IMR-90 (cell line): ENCODE measurements around the gene TICAM2. TPM values are rescaled to one million over a fixed set of nuclear protein-coding genes. Genes with fewer than 3 reads are reported as not detected.

Source experiments
- ATAC-seq: fragments of 200-7000 bp; cut with Tn5 transposase; 2 replicates; pipeline ENCODE4 v1.9.1; 2020; ENCODE audit warnings: low read depth, mild to moderate bottlenecking, moderate library complexity
- BruUV-seq: library from RNA; stranded (reverse); fragments of 400-500 nt; replicated peaks from 2 replicates; lab custom pipeline; 2021; lab: Mats Ljungman, UMichigan
- CTCF ChIA-PET: fragments of 300-600 bp; formaldehyde crosslinking; extraction: SDS; loops from one replicate; lab custom pipeline; 2021; ENCODE audit warnings: antibody characterized with exemption; lab: Yijun Ruan, JAX
- POLR2A ChIA-PET: fragments of 300-600 bp; sonication (Branson Sonifier 250); formaldehyde crosslinking; loops from one replicate; lab custom pipeline; 2022; ENCODE audit warnings: antibody characterized with exemption; ENCODE audit not compliant: unreplicated experiment; lab: Charles Lee
- DNase-seq: peaks from one replicate; pipeline ENCODE4 v3.0.0; 2013
- H2AFZ ChIP-seq: replicated peaks from 2 replicates; pipeline ENCODE3; 2013; ENCODE audit warnings: low read length, mild to moderate bottlenecking; ENCODE audit not compliant: poor library complexity
- H2AK5ac ChIP-seq: 2 replicates; pipeline ENCODE4 v1.6.1; 2013; ENCODE audit warnings: low read depth, low read length, inconsistent platforms
- H2AK9ac ChIP-seq: replicated peaks from 2 replicates; pipeline ENCODE3; 2013; ENCODE audit warnings: mild to moderate bottlenecking, low read depth, low read length, moderate library complexity; ENCODE audit not compliant: poor library complexity
- H2BK120ac ChIP-seq: 2 replicates; pipeline ENCODE4 v1.6.1; 2013; ENCODE audit warnings: low read depth, low read length, inconsistent platforms
- H2BK15ac ChIP-seq: 3 replicates; pipeline ENCODE4 v1.6.1; 2013; ENCODE audit warnings: low read depth, low read length, inconsistent platforms
- H2BK20ac ChIP-seq: 2 replicates; pipeline ENCODE4 v1.6.1; 2013; ENCODE audit warnings: low read depth, mild to moderate bottlenecking, inconsistent platforms, low read length, moderate library complexity
- H2BK5ac ChIP-seq: 2 replicates; pipeline ENCODE4 v1.6.1; 2013; ENCODE audit warnings: mild to moderate bottlenecking, low read depth, low read length, inconsistent platforms; ENCODE audit not compliant: poor library complexity, severe bottlenecking
- H3K14ac ChIP-seq: replicated peaks from 2 replicates; pipeline ENCODE4 v1.6.1; 2013; ENCODE audit warnings: low read depth, low read length, inconsistent platforms
- H3K18ac ChIP-seq: 2 replicates; pipeline ENCODE4 v1.6.1; 2013; ENCODE audit warnings: low read depth, low read length, control low read depth
- H3K23ac ChIP-seq: 2 replicates; pipeline ENCODE4 v1.6.1; 2013; ENCODE audit warnings: low read depth, low read length, inconsistent platforms
- H3K27ac ChIP-seq: 2 replicates; pipeline ENCODE4 v1.5.1; 2013; ENCODE audit warnings: mild to moderate bottlenecking, control low read depth, low read length; ENCODE audit not compliant: insufficient read depth
- H3K27me3 ChIP-seq: 2 replicates; pipeline ENCODE4 v1.6.1; 2013; ENCODE audit warnings: low read length; ENCODE audit not compliant: control insufficient read depth, insufficient read depth
- H3K36me3 ChIP-seq: 2 replicates; pipeline ENCODE4 v1.6.1; 2013; ENCODE audit warnings: low read length, mixed read lengths; ENCODE audit not compliant: control insufficient read depth, insufficient read depth
- H3K4ac ChIP-seq: 2 replicates; pipeline ENCODE4 v1.6.1; 2013; ENCODE audit warnings: low read depth, low read length, inconsistent platforms
- H3K4me1 ChIP-seq: 2 replicates; pipeline ENCODE4 v1.6.1; 2013; ENCODE audit warnings: low read length, mixed read lengths; ENCODE audit not compliant: control insufficient read depth, insufficient read depth
- H3K4me2 ChIP-seq: 2 replicates; pipeline ENCODE4 v1.6.1; 2013; ENCODE audit warnings: low read depth, mild to moderate bottlenecking, control low read depth, low read length, moderate library complexity
- H3K4me3 ChIP-seq: 2 replicates; pipeline ENCODE4 v1.5.1; 2013; ENCODE audit warnings: low read depth, mild to moderate bottlenecking, control low read depth, low read length, moderate library complexity; ENCODE audit not compliant: insufficient read depth
- H3K56ac ChIP-seq: 2 replicates; pipeline ENCODE4 v1.6.1; 2013; ENCODE audit warnings: low read length, inconsistent platforms; ENCODE audit not compliant: insufficient read depth; ENCODE audit errors: extremely low read depth
- H3K79me1 ChIP-seq, 2 experiments: 2 replicates each; pipeline ENCODE4 v1.6.1; 2013; ENCODE audit warnings: low read length in 2 of 2, inconsistent platforms in 1 of 2, low read depth in 1 of 2
- H3K9ac ChIP-seq: 2 replicates; pipeline ENCODE4 v1.6.1; 2013; ENCODE audit warnings: low read depth, low read length, control low read depth
- H3K9me1 ChIP-seq: 2 replicates; pipeline ENCODE4 v1.6.1; 2013; ENCODE audit warnings: low read length, inconsistent platforms; ENCODE audit not compliant: insufficient read depth
- H3K9me3 ChIP-seq: 2 replicates; pipeline ENCODE4 v1.6.1; 2013; ENCODE audit warnings: low read length; ENCODE audit not compliant: control insufficient read depth, insufficient read depth
- H4K20me1 ChIP-seq: 2 replicates; pipeline ENCODE4 v1.6.1; 2013; ENCODE audit warnings: low read length, inconsistent platforms; ENCODE audit not compliant: insufficient read depth
- H4K5ac ChIP-seq: 2 replicates; pipeline ENCODE4 v1.6.1; 2013; ENCODE audit warnings: mild to moderate bottlenecking, low read depth, low read length, control low read depth
- H4K8ac ChIP-seq, 2 experiments: 2 replicates each; pipeline ENCODE4 v1.6.1; 2013; ENCODE audit warnings: low read depth in 2 of 2, low read length in 2 of 2, control low read depth in 1 of 2, inconsistent platforms in 1 of 2
- H4K91ac ChIP-seq: 2 replicates; pipeline ENCODE4 v1.6.1; 2013; ENCODE audit warnings: low read depth, low read length, inconsistent platforms; ENCODE audit not compliant: insufficient read depth
- BHLHE40 ChIP-seq: fragments of 150-350 bp; IDR thresholded peaks from 2 replicates; pipeline ENCODE4 v1.6.1; 2016; ENCODE audit warnings: mild to moderate bottlenecking, low read depth, low read length
- CEBPB ChIP-seq: IDR thresholded peaks from 2 replicates; pipeline ENCODE4 v1.6.1; 2012; ENCODE audit warnings: low read depth, low read length, improper control_type of control experiment
- CHD1 ChIP-seq: IDR thresholded peaks from 2 replicates; pipeline ENCODE4 v1.6.1; 2012; ENCODE audit warnings: low read depth, low read length, improper control_type of control experiment
- CTCF ChIP-seq: conservative IDR thresholded peaks from 2 replicates; pipeline ENCODE4 v1.5.1; 2012; ENCODE audit warnings: mild to moderate bottlenecking, low read depth, low read length, improper control_type of control experiment
- ELK1 ChIP-seq: fragments of 150-350 bp; IDR thresholded peaks from 2 replicates; pipeline ENCODE4 v1.6.1; 2016; ENCODE audit warnings: low read depth, mild to moderate bottlenecking, low read length, moderate library complexity, borderline replicate concordance
- FOS ChIP-seq: fragments of 150-350 bp; IDR thresholded peaks from 2 replicates; pipeline ENCODE4 v1.6.1; 2016; ENCODE audit warnings: low read depth, low read length
- MAFK ChIP-seq: IDR thresholded peaks from 2 replicates; pipeline ENCODE4 v1.6.1; 2012; ENCODE audit warnings: low read depth, low read length, improper control_type of control experiment
- MAZ ChIP-seq: IDR thresholded peaks from 2 replicates; pipeline ENCODE4 v1.6.1; 2012; ENCODE audit warnings: low read depth, mild to moderate bottlenecking, low read length, improper control_type of control experiment, moderate library complexity, borderline replicate concordance
- MXI1 ChIP-seq: IDR thresholded peaks from 2 replicates; pipeline ENCODE4 v1.6.1; 2012; ENCODE audit warnings: low read depth, mild to moderate bottlenecking, low read length, moderate library complexity, borderline replicate concordance
- NFE2L2 ChIP-seq: fragments of 150-350 bp; IDR thresholded peaks from 2 replicates; pipeline ENCODE4 v1.6.1; 2016; ENCODE audit warnings: low read depth, mild to moderate bottlenecking, low read length
- POLR2A ChIP-seq: IDR thresholded peaks from 2 replicates; pipeline ENCODE4 v1.6.1; 2012; ENCODE audit warnings: mild to moderate bottlenecking, low read depth, low read length
- RAD21 ChIP-seq: IDR thresholded peaks from 2 replicates; pipeline ENCODE4 v1.6.1; 2012; ENCODE audit warnings: low read length, improper control_type of control experiment
- RCOR1 ChIP-seq: IDR thresholded peaks from 2 replicates; pipeline ENCODE4 v1.6.1; 2012; ENCODE audit warnings: mild to moderate bottlenecking, low read length, improper control_type of control experiment; ENCODE audit not compliant: insufficient replicate concordance
- RFX5 ChIP-seq: IDR thresholded peaks from 2 replicates; pipeline ENCODE4 v1.8.0; 2012; ENCODE audit warnings: low read depth, mild to moderate bottlenecking, low read length, moderate library complexity
- SMC3 ChIP-seq: fragments of 150-350 bp; IDR thresholded peaks from 2 replicates; pipeline ENCODE4 v1.6.1; 2016; ENCODE audit warnings: low read depth, mild to moderate bottlenecking, antibody characterized with exemption, low read length, moderate library complexity
- USF2 ChIP-seq: fragments of 150-350 bp; IDR thresholded peaks from 2 replicates; pipeline ENCODE4 v1.6.1; 2017; ENCODE audit warnings: mild to moderate bottlenecking, antibody characterized with exemption, low read length, low read depth
- dilution Hi-C: fragments of 300-500 bp; cut with HindIII; formaldehyde crosslinking; loops from one replicate; pipeline ENCODE4 v1.14.3; 2018; ENCODE audit warnings: low sequenced_read_pairs; ENCODE audit not compliant: unreplicated experiment
- in situ Hi-C: fragments of 300-500 bp; cut with MboI; formaldehyde crosslinking; loops from 3 replicates; pipeline ENCODE4 v1.14.3; 2019; ENCODE audit warnings: low sequenced_read_pairs, inconsistent platforms, mixed read lengths
- intact Hi-C: fragments of 100-400 bp; cut with micrococcal nuclease; formaldehyde crosslinking; loops from 2 replicates; pipeline ENCODE4 v1.10.0; 2022
- polyA plus RNA-seq, 3 experiments: library from polyadenylated mRNA; depleted of rRNA; stranded (reverse); fragments of >200 nt; gene quantifications; 2 replicates each; pipeline ENCODE4 v1.2.3, GENCODE V29; 2012; ENCODE audit warnings: low replicate concordance in 1 of 3
- total RNA-seq: library from RNA; depleted of rRNA; stranded (reverse); fragments of >200 nt; gene quantifications from 2 replicates; pipeline ENCODE4 v1.2.3, GENCODE V29; 2012

Gene TICAM2
- total and polyA plus RNA-seq, 2 of the 4 experiments (the other 2 are of a cell fraction) = 2.9 to 4.3 TPM

GRCh38 chr5:115616472-115616871 is 14.2 kb upstream of the TICAM2 start:
- no peaks in the 10 kb centered on the region for H3K27me3 ChIP-seq
- H2AFZ ChIP-seq = no peak overlapping the region
- dilution Hi-C loops = no loop called here
- H2BK5ac ChIP-seq = no peak overlapping the region
- no peak overlapping the region for H3K23ac ChIP-seq
- POLR2A ChIA-PET = interaction anchor here (0.7 kb wide), 1 partner anchor 11 kb away, joined by 3 read pairs; no protein-coding TSS in a partner anchor
- no peaks in the 10 kb centered on the region for H3K4me1 ChIP-seq
- TF ChIP-seq MAFK (no peak), RAD21 (no peak), RFX5 (no peak), ELK1 (no peak), USF2 (no peak), FOS (no peak), CHD1 (no peak), POLR2A (no peak), NFE2L2 (no peak), RCOR1 (no peak), CEBPB (no peak), CTCF (no peak), MAZ (no peak), SMC3 (no peak), MXI1 (no peak), BHLHE40 (no peak)
- peaks cover 19 to 25% of the 10 kb centered on the region in 2 experiments for H3K79me1 ChIP-seq
- peaks cover 3% of the 10 kb centered on the region for H4K20me1 ChIP-seq
- no peaks in the 10 kb centered on the region for H3K9me3 ChIP-seq
- H3K4me3 ChIP-seq = no peak overlapping the region
- CTCF ChIA-PET = interaction anchor here (1.0 kb wide), 1 partner anchor 9 kb away, joined by 4 read pairs; the partner anchor contains the start of gene TMED7
- ATAC-seq = no peak
- no peak overlapping the region for H2BK20ac ChIP-seq
- no peak overlapping the region for H3K18ac ChIP-seq
- H2AK5ac ChIP-seq = no peak overlapping the region
- H2BK15ac ChIP-seq = no peak overlapping the region
- no peak overlapping the region for H3K27ac ChIP-seq
- H3K9ac ChIP-seq = no peak overlapping the region
- H4K8ac ChIP-seq = no peak overlapping the region
- no peak overlapping the region for H2AK9ac ChIP-seq
- no peak overlapping the region for H2BK120ac ChIP-seq
- H4K91ac ChIP-seq = no peak overlapping the region
- no peak overlapping the region for H3K56ac ChIP-seq
- H4K5ac ChIP-seq = no peak overlapping the region
- peaks cover 25% of the 10 kb centered on the region for H3K36me3 ChIP-seq
- intact Hi-C loops = no loop called here
- no TSS peak for BruUV-seq
- in situ Hi-C loops = loop anchor here (25.0 kb wide), 1 partner anchor 1379 kb away; no protein-coding TSS in a partner anchor
- DNase-seq = no peak
- no peak overlapping the region for H3K14ac ChIP-seq
- H3K4me2 ChIP-seq = no peak overlapping the region
- H3K4ac ChIP-seq = no peak overlapping the region
- no peaks in the 10 kb centered on the region; the same call in none of the 2 replicates for H3K9me1 ChIP-seq
